ENCODE data around the gene GRID2. TPM values are rescaled to one million over a fixed set of nuclear protein-coding genes. Genes with fewer than 3 reads are reported as not detected.

GRID2 gene
- total RNA-seq, 1 experiment from 2014 or later: 2.2 TPM

GRCh38 chr4:92257931-92258857, 45.6 kb upstream of the GRID2 start:
- H3K36me3 ChIP-seq (ENCODE audit: low read depth, low read length): no peaks in the 10 kb centered on the region
- H3K4me3 ChIP-seq (ENCODE audit: low read length): no peak overlapping the region
- no peak overlapping the region for H2AFZ ChIP-seq (ENCODE audit: low read length)
- H3K4me1 ChIP-seq (ENCODE audit: insufficient read depth, low read length): peaks cover 7% of the 10 kb centered on the region
- intact Hi-C loops (cut with micrococcal nuclease): no loop called here
- no peaks in the 10 kb centered on the region for H3F3A ChIP-seq (ENCODE audit: low read length, unreplicated experiment)
- no peak overlapping the region for H3K9ac ChIP-seq (ENCODE audit: low read length)
- ChIA-PET CTCF (no interaction called here), POLR2A (ENCODE audit: unreplicated experiment) (no interaction called here)
- TF ChIP-seq CTCF (conservative IDR thresholded peaks at IDR 0.05; ENCODE audit: low read depth, low read length) (no peak), EZH2 (IDR thresholded peaks at IDR 0.05; ENCODE audit: low read length, unreplicated experiment) (no peak), EZH2phosphoT487 (IDR thresholded peaks at IDR 0.05; ENCODE audit: borderline replicate concordance, low read length) (no peak)
- DNase-seq (no peak), ATAC-seq (no peak)
- no peaks in the 10 kb centered on the region for H3K27me3 ChIP-seq (ENCODE audit: low read length)
- H4K20me1 ChIP-seq (ENCODE audit: low read length): no peaks in the 10 kb centered on the region
- no TSS peak for BruUV-seq (replicated peaks)
- H3K9me2 ChIP-seq (replicated peaks; ENCODE audit: low read length): no peaks in the 10 kb centered on the region
- no peaks in the 10 kb centered on the region for H3K9me3 ChIP-seq (ENCODE audit: low read length)
- no peak overlapping the region for H3K27ac ChIP-seq (ENCODE audit: low read length)
- H3K79me2 ChIP-seq (ENCODE audit: low read length): no peaks in the 10 kb centered on the region
- H3K4me2 ChIP-seq (ENCODE audit: low read length): no peak overlapping the region

GRCh38 chr4:92261256-92261655, 42.5 kb upstream of the GRID2 start:
- no peaks in the 10 kb centered on the region for H3K36me3 ChIP-seq (ENCODE audit: low read depth, low read length)
- no peak overlapping the region for H3K27ac ChIP-seq (ENCODE audit: low read length)
- H3K4me3 ChIP-seq (ENCODE audit: low read length): no peak overlapping the region
- no peak overlapping the region for H3K4me2 ChIP-seq (ENCODE audit: low read length)
- no TSS peak for BruUV-seq (replicated peaks)
- ChIA-PET CTCF (no interaction called here), POLR2A (ENCODE audit: unreplicated experiment) (no interaction called here)
- peaks cover 7% of the 10 kb centered on the region for H3K4me1 ChIP-seq (ENCODE audit: insufficient read depth, low read length)
- H3K9ac ChIP-seq (ENCODE audit: low read length): no peak overlapping the region
- no peaks in the 10 kb centered on the region for H3K79me2 ChIP-seq (ENCODE audit: low read length)
- H2AFZ ChIP-seq (ENCODE audit: low read length): no peak overlapping the region
- no peaks in the 10 kb centered on the region for H3K27me3 ChIP-seq (ENCODE audit: low read length)
- no peaks in the 10 kb centered on the region for H3K9me3 ChIP-seq (ENCODE audit: low read length)
- no peaks in the 10 kb centered on the region for H3F3A ChIP-seq (ENCODE audit: low read length, unreplicated experiment)
- no peak for TF ChIP-seq CTCF (conservative IDR thresholded peaks at IDR 0.05; ENCODE audit: low read depth, low read length)
- no peak for TF ChIP-seq EZH2 (IDR thresholded peaks at IDR 0.05; ENCODE audit: low read length, unreplicated experiment)
- no peak for TF ChIP-seq EZH2phosphoT487 (IDR thresholded peaks at IDR 0.05; ENCODE audit: borderline replicate concordance, low read length)
- no peaks in the 10 kb centered on the region for H3K9me2 ChIP-seq (replicated peaks; ENCODE audit: low read length)
- DNase-seq: no peak
- intact Hi-C loops (cut with micrococcal nuclease): no loop called here
- no peaks in the 10 kb centered on the region for H4K20me1 ChIP-seq (ENCODE audit: low read length)
- ATAC-seq: no peak

- Histone ChIP-seq H3K9me2 (replicated peaks; ENCODE audit: low read length) (no peaks in the 10 kb centered on the region), H3K4me3 (ENCODE audit: low read length) (no peak overlapping the region), H3K36me3 (ENCODE audit: low read depth, low read length) (no peaks in the 10 kb centered on the region), H3K9ac (ENCODE audit: low read length) (no peak overlapping the region), H3K27me3 (ENCODE audit: low read length) (no peaks in the 10 kb centered on the region), H3K9me3 (ENCODE audit: low read length) (no peaks in the 10 kb centered on the region), H4K20me1 (ENCODE audit: low read length) (no peaks in the 10 kb centered on the region), H3K4me1 (ENCODE audit: insufficient read depth, low read length) (peaks cover 7% of the 10 kb centered on the region), H3F3A (ENCODE audit: low read length, unreplicated experiment) (no peaks in the 10 kb centered on the region), H3K79me2 (ENCODE audit: low read length) (no peaks in the 10 kb centered on the region), H2AFZ (ENCODE audit: low read length) (no peak overlapping the region), H3K27ac (ENCODE audit: low read length) (no peak overlapping the region), H3K4me2 (ENCODE audit: low read length) (peak overlapping the region; percentile 1; the same call in 1 of the 2 replicates)
- ChIA-PET POLR2A (ENCODE audit: unreplicated experiment) (no interaction called here), CTCF (no interaction called here)
- BruUV-seq (replicated peaks): no TSS peak
- DNase-seq (no peak), ATAC-seq (no peak)
- intact Hi-C loops (cut with micrococcal nuclease): no loop called here
- TF ChIP-seq EZH2phosphoT487 (IDR thresholded peaks at IDR 0.05; ENCODE audit: borderline replicate concordance, low read length): no peak
- no peak for TF ChIP-seq CTCF (conservative IDR thresholded peaks at IDR 0.05; ENCODE audit: low read depth, low read length)
- TF ChIP-seq EZH2 (IDR thresholded peaks at IDR 0.05; ENCODE audit: low read length, unreplicated experiment): no peak
These were observed 41.4 kb upstream of the GRID2 start for GRCh38 chr4:92262371-92262770.
